WTC11 (cell line): ENCODE data around the gene GTF2H1. TPM values are rescaled to one million over a fixed set of nuclear protein-coding genes. Genes with fewer than 3 reads are reported as not detected.

Experiments
- ATAC-seq: fragments of 200-7000 bp; cut with Tn5 transposase; 2 replicates; pipeline ENCODE4 v1.10.0; 2021; ENCODE audit warnings: mild to moderate bottlenecking, moderate library complexity
- CTCF ChIA-PET: fragments of 300-600 bp; sonication (Branson Sonifier 250); formaldehyde crosslinking; loops from one replicate; lab custom pipeline; 2021; ENCODE audit warnings: antibody characterized with exemption; lab: Charles Lee
- POLR2A ChIA-PET: fragments of 350-600 bp; sonication (Branson Sonifier 250); formaldehyde crosslinking; loops from one replicate; lab custom pipeline; 2021; ENCODE audit warnings: antibody characterized with exemption; lab: Charles Lee
- DNase-seq: peaks from one replicate; pipeline ENCODE4 v3.0.0; 2021; ENCODE audit warnings: low spot score
- H3K27ac Mint-ChIP-seq: 2 replicates; pipeline ENCODE4 v1.8.0; 2021; ENCODE audit warnings: mixed read lengths
- H3K27me3 Mint-ChIP-seq: 2 replicates; pipeline ENCODE4 v1.8.0; 2021; ENCODE audit warnings: low read depth, mild to moderate bottlenecking, moderate library complexity, mixed read lengths
- H3K36me3 Mint-ChIP-seq: 2 replicates; pipeline ENCODE4 v1.8.0; 2021; ENCODE audit warnings: mixed read lengths
- H3K4me1 Mint-ChIP-seq: 2 replicates; pipeline ENCODE4 v1.8.0; 2022; ENCODE audit warnings: mixed read lengths
- H3K4me3 Mint-ChIP-seq: 2 replicates; pipeline ENCODE4 v1.8.0; 2021; ENCODE audit warnings: mild to moderate bottlenecking, moderate library complexity, mixed read lengths
- H3K9me3 Mint-ChIP-seq: 2 replicates; pipeline ENCODE4 v1.8.0; 2021; ENCODE audit warnings: mixed read lengths
- ARID4B ChIP-seq: sonication (generic); formaldehyde crosslinking; IDR thresholded peaks from 2 replicates; pipeline ENCODE4 v1.8.0; 2023; ENCODE audit warnings: missing genetic modification reagents, mild to moderate bottlenecking, borderline replicate concordance
- MAX ChIP-seq: sonication (generic); formaldehyde crosslinking; IDR thresholded peaks from 2 replicates; pipeline ENCODE4 v1.8.0; 2022; ENCODE audit warnings: mild to moderate bottlenecking, missing genetic modification reagents
- MYBL2 ChIP-seq: sonication (generic); formaldehyde crosslinking; IDR thresholded peaks from 2 replicates; pipeline ENCODE4 v1.8.1; 2023; ENCODE audit warnings: mild to moderate bottlenecking, moderate library complexity, missing genetic modification reagents
- NFATC4 ChIP-seq: fragments of 250-450 bp; sonication (Bioruptor Pico); IDR thresholded peaks from 2 replicates; pipeline ENCODE4 v1.9.0; 2021; ENCODE audit warnings: mild to moderate bottlenecking
- USF2 ChIP-seq: sonication (generic); formaldehyde crosslinking; IDR thresholded peaks from 2 replicates; pipeline ENCODE4 v1.8.1; 2023; ENCODE audit warnings: mild to moderate bottlenecking, missing genetic modification reagents, moderate library complexity
- ZNF121 ChIP-seq: sonication (generic); formaldehyde crosslinking; IDR thresholded peaks from 2 replicates; pipeline ENCODE4 v1.8.0; 2023; ENCODE audit warnings: missing genetic modification reagents
- total RNA-seq: library from RNA; stranded (reverse); gene quantifications from 3 replicates; pipeline ENCODE4 v1.2.3, GENCODE V29; 2021
- TF ChIP-seq, protein P1 (sequence below): fragments of 250-450 bp; sonication (Bioruptor Pico); IDR thresholded peaks from 2 replicates; pipeline ENCODE4 v1.8.0; 2021; ENCODE audit warnings: mild to moderate bottlenecking
- TF ChIP-seq, protein P2 (sequence below): fragments of 250-450 bp; sonication (Bioruptor Pico); IDR thresholded peaks from 2 replicates; pipeline ENCODE4 v1.9.0; 2021; ENCODE audit warnings: mild to moderate bottlenecking
- TF ChIP-seq, protein P3 (sequence below): sonication (generic); formaldehyde crosslinking; IDR thresholded peaks from 2 replicates; pipeline ENCODE4 v1.8.1; 2022; ENCODE audit warnings: mild to moderate bottlenecking, moderate library complexity, missing genetic modification reagents

GTF2H1 gene
- total RNA-seq, 1 experiment from 2014 or later, result 24.1 TPM

DNA sequence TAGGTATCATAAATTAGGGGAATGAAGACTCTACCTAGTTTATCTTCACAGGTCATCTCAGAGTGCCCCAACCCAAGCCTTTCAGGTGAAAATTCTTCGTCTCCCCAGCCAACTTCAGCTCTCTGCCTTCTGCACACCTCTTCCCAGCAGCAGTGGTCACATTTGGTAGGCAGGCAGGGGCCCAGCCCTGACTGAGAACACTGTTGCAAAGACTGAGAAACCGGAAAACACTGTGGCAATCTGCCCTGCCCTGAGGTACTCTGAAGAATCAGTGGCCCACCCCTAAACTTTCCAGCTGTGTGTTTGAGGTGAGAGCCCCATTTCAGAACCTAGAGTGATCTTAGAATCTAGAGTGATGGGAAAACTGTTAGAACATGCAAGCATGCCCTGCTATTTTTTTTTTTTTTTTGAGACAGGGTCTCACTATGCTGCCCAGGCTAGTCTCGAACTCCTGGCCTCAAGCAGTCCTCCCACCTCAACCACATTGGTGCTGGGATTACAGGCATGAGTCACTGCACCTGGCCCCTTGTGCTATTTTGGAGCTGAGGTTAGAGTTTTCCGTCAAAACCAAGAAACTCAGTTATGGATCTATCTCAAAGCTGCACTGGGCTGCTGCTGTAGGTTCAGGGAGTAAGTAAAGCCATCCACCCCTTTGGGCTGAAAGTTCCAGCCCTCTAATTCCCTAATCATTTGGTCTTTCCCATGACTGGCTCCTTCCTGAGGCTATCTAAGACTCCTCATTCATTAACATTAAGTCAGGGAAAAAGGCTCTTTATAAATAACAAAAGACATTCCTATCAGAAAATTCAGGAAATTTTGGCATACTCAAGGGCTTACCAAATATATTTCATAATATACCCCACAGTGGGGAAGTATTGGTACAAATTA lies 70.3 kb downstream of the GTF2H1 start:
- Mint-ChIP-seq H3K4me3 (no peak overlapping the region; the same call in 1 of the 2 replicates), H3K36me3 (peaks cover 20% of the 10 kb centered on the region), H3K27ac (no peak overlapping the region), H3K4me1 (peaks cover 18% of the 10 kb centered on the region), H3K27me3 (peaks cover 9% of the 10 kb centered on the region), H3K9me3 (no peaks in the 10 kb centered on the region)
- CTCF ChIA-PET, result interaction anchor here (0.6 to 0.9 kb wide), 2 partner anchors 18 to 314 kb away, joined by 3 read pairs; no protein-coding TSS in a partner anchor
- POLR2A ChIA-PET, result interaction anchor here (1.4 kb wide), 1 partner anchor 9 kb away, joined by 3 read pairs; no protein-coding TSS in a partner anchor
- TF ChIP-seq MAX (no peak), ZNF121 (0 out of 2 replicates have a peak, but pooled peaks have one; percentile 32), NFATC4 (no peak), ARID4B (CRISPR knock-in tag) (no peak)
- TF ChIP-seq, protein P1, sequence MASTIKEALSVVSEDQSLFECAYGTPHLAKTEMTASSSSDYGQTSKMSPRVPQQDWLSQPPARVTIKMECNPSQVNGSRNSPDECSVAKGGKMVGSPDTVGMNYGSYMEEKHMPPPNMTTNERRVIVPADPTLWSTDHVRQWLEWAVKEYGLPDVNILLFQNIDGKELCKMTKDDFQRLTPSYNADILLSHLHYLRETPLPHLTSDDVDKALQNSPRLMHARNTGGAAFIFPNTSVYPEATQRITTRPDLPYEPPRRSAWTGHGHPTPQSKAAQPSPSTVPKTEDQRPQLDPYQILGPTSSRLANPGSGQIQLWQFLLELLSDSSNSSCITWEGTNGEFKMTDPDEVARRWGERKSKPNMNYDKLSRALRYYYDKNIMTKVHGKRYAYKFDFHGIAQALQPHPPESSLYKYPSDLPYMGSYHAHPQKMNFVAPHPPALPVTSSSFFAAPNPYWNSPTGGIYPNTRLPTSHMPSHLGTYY (CRISPR knock-in tag), result no peak
- TF ChIP-seq, protein P2, sequence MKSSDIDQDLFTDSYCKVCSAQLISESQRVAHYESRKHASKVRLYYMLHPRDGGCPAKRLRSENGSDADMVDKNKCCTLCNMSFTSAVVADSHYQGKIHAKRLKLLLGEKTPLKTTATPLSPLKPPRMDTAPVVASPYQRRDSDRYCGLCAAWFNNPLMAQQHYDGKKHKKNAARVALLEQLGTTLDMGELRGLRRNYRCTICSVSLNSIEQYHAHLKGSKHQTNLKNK (CRISPR knock-in tag), result no peak
- TF ChIP-seq, protein P3, sequence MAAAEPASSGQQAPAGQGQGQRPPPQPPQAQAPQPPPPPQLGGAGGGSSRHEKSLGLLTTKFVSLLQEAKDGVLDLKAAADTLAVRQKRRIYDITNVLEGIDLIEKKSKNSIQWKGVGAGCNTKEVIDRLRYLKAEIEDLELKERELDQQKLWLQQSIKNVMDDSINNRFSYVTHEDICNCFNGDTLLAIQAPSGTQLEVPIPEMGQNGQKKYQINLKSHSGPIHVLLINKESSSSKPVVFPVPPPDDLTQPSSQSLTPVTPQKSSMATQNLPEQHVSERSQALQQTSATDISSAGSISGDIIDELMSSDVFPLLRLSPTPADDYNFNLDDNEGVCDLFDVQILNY (CRISPR knock-in tag), result no peak
- DNase-seq (no peak), ATAC-seq (no peak)

DNA sequence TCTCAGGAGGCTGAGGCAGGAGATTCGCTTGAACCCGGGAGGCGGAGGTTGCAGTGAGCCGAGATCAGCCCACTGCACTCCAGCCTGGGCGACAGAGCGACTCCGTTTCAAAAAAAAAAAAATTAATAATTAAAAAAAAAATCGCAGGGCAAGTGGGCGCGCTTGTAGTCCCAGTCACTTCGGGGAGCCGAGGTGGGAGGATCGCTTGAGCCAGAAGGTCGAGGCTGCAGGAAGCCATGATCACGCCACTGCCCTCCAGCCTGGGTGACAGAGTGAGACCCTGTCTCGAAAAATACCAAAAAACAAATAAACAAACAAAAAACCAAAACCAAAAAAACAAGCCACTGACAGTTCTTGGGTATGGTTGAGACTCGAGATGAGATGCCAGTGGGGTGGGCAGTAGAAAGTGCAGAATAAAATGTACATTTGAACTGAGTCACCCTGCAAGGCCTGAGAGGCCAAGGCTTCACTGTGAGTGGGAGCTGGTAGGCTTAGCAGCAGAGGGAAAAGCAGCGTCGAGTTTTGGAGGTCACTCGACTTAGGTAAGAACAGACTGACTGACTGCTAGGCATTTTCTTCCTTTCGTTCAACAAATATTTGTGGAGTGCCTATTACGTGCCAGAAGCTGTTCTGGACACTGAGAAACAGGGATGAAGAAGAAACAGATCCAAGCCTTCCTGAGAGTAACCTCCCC lies 71.4 kb downstream of the GTF2H1 start:
- peak overlapping the region; percentile 60 for H3K27ac Mint-ChIP-seq
- POLR2A ChIA-PET, result interaction anchor here (1.3 to 2.2 kb wide), 2 partner anchors 14 to 16 kb away, joined by 3 to 8 read pairs; no protein-coding TSS in a partner anchor
- TF ChIP-seq MYBL2 (CRISPR knock-in tag) (no peak), USF2 (CRISPR knock-in tag) (no peak)
- H3K9me3 Mint-ChIP-seq, result no peaks in the 10 kb centered on the region
- DNase-seq, result no peak
- peaks cover 9% of the 10 kb centered on the region for H3K27me3 Mint-ChIP-seq
- H3K4me1 Mint-ChIP-seq, result peaks cover 23% of the 10 kb centered on the region
- peak overlapping the region; percentile 98 for H3K4me3 Mint-ChIP-seq
- peaks cover 28% of the 10 kb centered on the region for H3K36me3 Mint-ChIP-seq
- CTCF ChIA-PET, result interaction anchor here (0.8 to 2.9 kb wide), 4 partner anchors 17 to 328 kb away, joined by 3 to 22 read pairs (median 4); no protein-coding TSS in a partner anchor
- no peak for ATAC-seq
